ENCODE results near the gene DHX30.

- TF ChIP-seq CTCF (conservative IDR thresholded peaks at IDR 0.05) (no peak), ZFX (IDR thresholded peaks at IDR 0.05) (no peak)
Measured at GRCh38 chr3:47872916-47873315, 70.0 kb downstream of the DHX30 start.
